ENCODE measurements around the gene RAB37. TPM values are rescaled to one million over a fixed set of nuclear protein-coding genes. Genes with fewer than 3 reads are reported as not detected.

RAB37 gene
- total and polyA plus RNA-seq, 2 donors (not counting 1 experiment from before 2014, with no cell fraction given) = 67.6 to 76.8 TPM

- Histone ChIP-seq H3K4me1 (ENCODE audit: control insufficient read depth in 2 of 2, insufficient read depth in 2 of 2, low read length in 2 of 2) (no peaks in the 10 kb centered on the region), H3K36me3 (replicated peaks in 1 of 2; ENCODE audit: control extremely low read depth in 1 of 2, control insufficient read depth in 1 of 2, extremely low read depth in 1 of 2, insufficient read depth in 2 of 2, low read length in 1 of 2) (no peaks in the 10 kb centered on the region), H3K27ac (ENCODE audit: low read length in 2 of 2) (no peak overlapping the region), H3K4me2 (replicated peaks; ENCODE audit: low read depth, low read length, poor library complexity, severe bottlenecking) (no peak overlapping the region), H3K9me3 (ENCODE audit: control extremely low read depth in 1 of 3, control insufficient read depth in 2 of 3, insufficient read depth in 1 of 3, low read length in 2 of 3) (no peaks in the 10 kb centered on the region), H2AFZ (ENCODE audit: insufficient read depth, low read depth, low read length, poor library complexity, severe bottlenecking) (no peak overlapping the region), H3K9ac (ENCODE audit: low read length) (no peak overlapping the region), H3K79me2 (ENCODE audit: control insufficient read depth, insufficient read depth, low read length) (no peaks in the 10 kb centered on the region), H3K4me3 (ENCODE audit: control extremely low read depth in 1 of 5, extremely low read depth in 1 of 5, insufficient read depth in 1 of 5, low read depth in 2 of 5, low read length in 4 of 5) (no peak overlapping the region), H4K20me1 (ENCODE audit: control insufficient read depth, insufficient read depth, low read length, poor library complexity, severe bottlenecking) (no peaks in the 10 kb centered on the region), H3K27me3 (replicated peaks in 1 of 4; ENCODE audit: control extremely low read depth in 1 of 4, control insufficient read depth in 3 of 4, insufficient read depth in 4 of 4, low read length in 3 of 4) (peaks cover 0 to 7% (median 0%) of the 10 kb centered on the region in 4 experiments)
- intact Hi-C loops (cut with micrococcal nuclease) = no loop called here
- WGBS (ENCODE audit: insufficient coverage) = 94% methylated on average over 4 of the region's 4 CpGs
- no peaks in the 10 kb centered on the region for H3K9me3 Mint-ChIP-seq (ENCODE audit: insufficient read depth)
- DNase-seq (no peak), ATAC-seq (ENCODE audit: low read depth) (no peak)
- H3K27ac Mint-ChIP-seq = no peak overlapping the region
- H3K27me3 Mint-ChIP-seq = peaks cover 10% of the 10 kb centered on the region
- no peaks in the 10 kb centered on the region for H3K4me1 Mint-ChIP-seq
- no peak for TF ChIP-seq EZH2 (IDR thresholded peaks at IDR 0.05; ENCODE audit: borderline replicate concordance, insufficient read depth, low read depth, low read length, poor library complexity, severe bottlenecking)
- TF ChIP-seq, protein P1, sequence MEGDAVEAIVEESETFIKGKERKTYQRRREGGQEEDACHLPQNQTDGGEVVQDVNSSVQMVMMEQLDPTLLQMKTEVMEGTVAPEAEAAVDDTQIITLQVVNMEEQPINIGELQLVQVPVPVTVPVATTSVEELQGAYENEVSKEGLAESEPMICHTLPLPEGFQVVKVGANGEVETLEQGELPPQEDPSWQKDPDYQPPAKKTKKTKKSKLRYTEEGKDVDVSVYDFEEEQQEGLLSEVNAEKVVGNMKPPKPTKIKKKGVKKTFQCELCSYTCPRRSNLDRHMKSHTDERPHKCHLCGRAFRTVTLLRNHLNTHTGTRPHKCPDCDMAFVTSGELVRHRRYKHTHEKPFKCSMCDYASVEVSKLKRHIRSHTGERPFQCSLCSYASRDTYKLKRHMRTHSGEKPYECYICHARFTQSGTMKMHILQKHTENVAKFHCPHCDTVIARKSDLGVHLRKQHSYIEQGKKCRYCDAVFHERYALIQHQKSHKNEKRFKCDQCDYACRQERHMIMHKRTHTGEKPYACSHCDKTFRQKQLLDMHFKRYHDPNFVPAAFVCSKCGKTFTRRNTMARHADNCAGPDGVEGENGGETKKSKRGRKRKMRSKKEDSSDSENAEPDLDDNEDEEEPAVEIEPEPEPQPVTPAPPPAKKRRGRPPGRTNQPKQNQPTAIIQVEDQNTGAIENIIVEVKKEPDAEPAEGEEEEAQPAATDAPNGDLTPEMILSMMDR (IDR thresholded peaks at IDR 0.05) = no peak
- POLR2A ChIA-PET = no interaction called here
- no peak overlapping the region for H3K4me3 Mint-ChIP-seq
- CTCF ChIA-PET = interaction anchor here (0.8 kb wide), 1 partner anchor 13 kb away, joined by 3 read pairs; no protein-coding TSS in a partner anchor
Observed at GRCh38 chr17:74720506-74720905, 16.6 kb upstream of the RAB37 start.

DNA sequence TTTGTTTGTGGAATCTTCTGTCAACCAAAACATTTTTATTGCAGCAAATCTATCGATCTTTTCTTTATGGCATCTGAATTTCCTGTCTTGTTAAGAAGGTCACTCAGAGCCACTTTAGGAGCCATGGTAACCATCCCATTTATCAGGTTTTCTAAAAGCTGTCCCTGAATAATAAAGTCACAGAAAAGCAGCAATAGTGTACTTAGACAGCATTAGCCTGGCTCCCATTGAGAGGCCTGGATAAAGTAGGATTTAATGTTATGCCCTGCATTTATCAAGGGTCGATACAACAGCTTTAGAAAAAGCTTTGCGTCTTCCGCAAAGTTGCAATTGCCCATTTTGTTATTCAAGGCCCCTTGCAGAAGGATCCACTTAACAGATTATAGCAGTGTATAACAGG is 14.3 kb upstream of the RAB37 start:
- Histone ChIP-seq H3K4me2 (replicated peaks; ENCODE audit: low read depth, low read length, poor library complexity, severe bottlenecking) (no peak overlapping the region), H3K9ac (ENCODE audit: low read length) (no peak overlapping the region), H3K79me2 (ENCODE audit: control insufficient read depth, insufficient read depth, low read length) (no peaks in the 10 kb centered on the region), H3K9me3 (ENCODE audit: control extremely low read depth in 1 of 3, control insufficient read depth in 2 of 3, insufficient read depth in 1 of 3, low read length in 2 of 3) (no peaks in the 10 kb centered on the region), H3K36me3 (replicated peaks in 1 of 2; ENCODE audit: control extremely low read depth in 1 of 2, control insufficient read depth in 1 of 2, extremely low read depth in 1 of 2, insufficient read depth in 2 of 2, low read length in 1 of 2) (no peaks in the 10 kb centered on the region), H2AFZ (ENCODE audit: insufficient read depth, low read depth, low read length, poor library complexity, severe bottlenecking) (no peak overlapping the region), H3K4me1 (ENCODE audit: control insufficient read depth in 2 of 2, insufficient read depth in 2 of 2, low read length in 2 of 2) (peaks cover 0 to 8% of the 10 kb centered on the region in 2 donors), H4K20me1 (ENCODE audit: control insufficient read depth, insufficient read depth, low read length, poor library complexity, severe bottlenecking) (no peaks in the 10 kb centered on the region), H3K4me3 (ENCODE audit: control extremely low read depth in 1 of 5, extremely low read depth in 1 of 5, insufficient read depth in 1 of 5, low read depth in 2 of 5, low read length in 4 of 5) (no peak overlapping the region), H3K27me3 (replicated peaks in 1 of 4; ENCODE audit: control extremely low read depth in 1 of 4, control insufficient read depth in 3 of 4, insufficient read depth in 4 of 4, low read length in 3 of 4) (peaks cover 0 to 4% (median 0%) of the 10 kb centered on the region in 4 experiments), H3K27ac (ENCODE audit: low read length in 2 of 2) (no peak overlapping the region)
- intact Hi-C loops (cut with micrococcal nuclease) = no loop called here
- no peak for DNase-seq
- H3K27ac Mint-ChIP-seq = no peak overlapping the region
- ChIA-PET CTCF (interaction anchor here (1.2 kb wide), 1 partner anchor 13 kb away, joined by 5 read pairs; no protein-coding TSS in a partner anchor), POLR2A (no interaction called here)
- 100% methylated on average over 1 of the region's 4 CpGs for WGBS (ENCODE audit: insufficient coverage)
- peaks cover 6% of the 10 kb centered on the region for H3K27me3 Mint-ChIP-seq
- no peak overlapping the region for H3K4me3 Mint-ChIP-seq
- no peak for ATAC-seq (ENCODE audit: low read depth)
- H3K9me3 Mint-ChIP-seq (ENCODE audit: insufficient read depth) = no peaks in the 10 kb centered on the region
- TF ChIP-seq EZH2 (IDR thresholded peaks at IDR 0.05; ENCODE audit: borderline replicate concordance, insufficient read depth, low read depth, low read length, poor library complexity, severe bottlenecking) = no peak
- TF ChIP-seq, protein P1 (IDR thresholded peaks at IDR 0.05) = no peak
- no peaks in the 10 kb centered on the region for H3K4me1 Mint-ChIP-seq
